Gastroesophageal sphincter (tissue), 3 donors: ENCODE data around the gene BAIAP2L1.

Source experiments
- CTCF ChIP-seq, 4 experiments: fragments of 200-600 bp in 2 of 4; fragments of 450-650 bp in 2 of 4; sonication (generic) in 1 of 4; IDR thresholded peaks; one replicate each; pipeline ENCODE4 v1.5.1; 2017 to 2019; ENCODE audit warnings: antibody characterized with exemption in 4 of 4, mild to moderate bottlenecking in 2 of 4, moderate library complexity in 2 of 4
- EP300 ChIP-seq: sonication (generic); formaldehyde crosslinking; IDR thresholded peaks from one replicate; pipeline ENCODE4 v1.6.1; 2017; ENCODE audit warnings: antibody characterized with exemption, mild to moderate bottlenecking
- POLR2A ChIP-seq, 2 donors: fragments of 450-650 bp; IDR thresholded peaks; one replicate each; pipeline ENCODE4 v1.6.1; 2017; ENCODE audit warnings: antibody characterized with exemption in 2 of 2, mild to moderate bottlenecking in 2 of 2, moderate library complexity in 1 of 2

DNA sequence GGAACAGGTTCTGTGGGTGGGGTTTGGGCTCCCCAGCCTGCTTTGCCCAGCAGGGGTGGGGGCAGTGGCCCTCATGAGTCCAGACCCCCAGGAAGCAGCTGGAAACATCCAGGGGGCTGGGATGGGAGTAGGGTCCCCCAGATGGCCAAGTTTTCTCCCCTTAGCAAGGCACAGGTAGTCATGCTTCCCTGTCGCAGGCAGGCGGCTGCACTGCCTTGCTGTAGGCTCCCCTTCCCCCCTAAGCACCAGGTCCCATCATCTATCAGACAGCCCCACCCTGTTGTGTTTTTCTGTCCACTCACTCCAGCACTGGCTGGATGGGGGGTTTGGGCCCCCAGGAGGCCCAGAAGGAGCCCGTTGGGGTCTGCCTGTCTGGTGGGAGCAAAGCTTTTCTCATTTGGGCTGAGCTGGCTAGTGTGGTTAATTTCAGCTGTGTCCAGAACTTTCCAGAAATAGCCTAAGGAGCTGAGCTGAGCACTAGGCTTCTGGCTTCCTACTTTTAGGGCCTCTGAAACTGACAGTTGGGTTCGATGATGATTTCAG, 111.5 kb downstream of the BAIAP2L1 start:
- TF ChIP-seq EP300 (no peak), CTCF (IDR thresholded peaks at IDR 0.05) (no peak), POLR2A (IDR thresholded peaks at IDR 0.05) (no peak)
